Measurements from ENCODE around the gene DVL1. TPM values are rescaled to one million over a fixed set of nuclear protein-coding genes. Genes with fewer than 3 reads are reported as not detected.

Gene DVL1
- total RNA-seq, 2 donors from 2014 or later: 46.2 to 48.0 TPM

DNA sequence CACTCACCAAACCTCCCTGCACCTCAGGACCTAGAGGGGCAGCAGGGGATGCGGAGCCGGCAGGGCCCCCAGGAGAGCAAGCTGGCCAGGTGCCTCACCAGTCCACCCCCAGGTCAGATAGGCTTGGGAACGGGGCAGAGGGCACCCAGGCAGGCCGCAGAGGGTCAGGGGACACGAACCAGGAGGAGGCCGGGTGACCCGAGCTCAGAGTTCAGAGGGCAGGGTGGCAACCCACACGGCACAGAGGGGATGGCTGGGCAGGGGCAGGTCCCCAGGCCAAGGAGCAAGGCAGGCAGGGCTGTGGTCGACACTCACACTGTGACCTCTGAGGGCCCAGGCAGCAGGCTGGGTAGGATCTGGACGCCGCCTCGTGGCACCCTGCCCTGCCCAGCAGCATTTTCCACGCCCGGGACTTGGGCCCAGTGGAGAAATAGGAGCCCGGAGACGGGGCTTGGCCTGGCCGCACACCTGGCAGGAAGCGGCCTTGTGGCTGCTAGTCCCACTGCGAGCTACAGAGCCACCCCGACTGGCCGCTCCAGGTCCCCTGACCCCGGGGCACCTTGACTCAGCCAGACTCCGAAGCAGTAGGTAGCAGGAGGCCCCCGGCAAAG is 5.3 kb downstream of the DVL1 start:
- no peak for ATAC-seq (replicated peaks)
- Mint-ChIP-seq H3K27ac (no peak overlapping the region), H3K36me3 (ENCODE audit: low read depth) (peaks cover 10% of the 10 kb centered on the region)

GRCh38 chr1:1342584-1343115 is 6.6 kb downstream of the DVL1 start:
- Mint-ChIP-seq H3K27me3 (no peaks in the 10 kb centered on the region), H3K27ac (no peak overlapping the region), H3K4me3 (no peak overlapping the region), H3K9me3 (no peaks in the 10 kb centered on the region), H3K4me1 (peaks cover 9% of the 10 kb centered on the region), H3K36me3 (ENCODE audit: low read depth) (peaks cover 10% of the 10 kb centered on the region)
- no peak for ATAC-seq (replicated peaks)

More for the DNA sequence above, 5.3 kb downstream of the DVL1 start:
- Mint-ChIP-seq H3K27me3 (no peaks in the 10 kb centered on the region), H3K4me1 (peaks cover 9% of the 10 kb centered on the region), H3K4me3 (no peak overlapping the region), H3K9me3 (no peaks in the 10 kb centered on the region)

DNA sequence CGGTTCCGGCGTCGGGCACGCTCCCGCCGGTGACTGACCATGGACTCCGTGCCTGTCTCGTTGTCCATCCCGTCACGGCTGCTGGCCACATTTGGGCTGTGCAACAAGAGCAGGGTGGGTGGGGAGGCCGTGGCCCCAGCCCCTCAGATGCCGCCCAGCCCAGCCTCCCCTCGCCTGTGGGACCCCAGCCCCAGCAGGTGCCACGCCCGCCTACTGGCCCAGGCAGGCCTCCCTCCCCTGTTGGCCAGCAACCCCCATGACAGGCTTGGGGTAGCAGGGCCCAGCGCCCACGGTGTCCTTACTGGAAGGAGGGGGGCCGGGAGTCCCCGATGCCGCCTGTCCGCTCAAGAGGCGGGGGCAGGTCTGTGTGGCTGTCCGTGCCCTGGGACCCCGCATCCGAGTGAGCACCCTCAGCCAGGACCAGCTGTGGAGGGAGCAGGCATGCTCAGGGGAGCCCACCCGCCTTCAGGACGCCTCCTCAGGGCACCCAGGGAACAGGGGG is 7.1 kb downstream of the DVL1 start:
- Mint-ChIP-seq H3K4me3 (no peak overlapping the region), H3K36me3 (ENCODE audit: low read depth) (peaks cover 10% of the 10 kb centered on the region), H3K4me1 (peaks cover 6% of the 10 kb centered on the region), H3K27ac (no peak overlapping the region), H3K9me3 (no peaks in the 10 kb centered on the region), H3K27me3 (no peaks in the 10 kb centered on the region)
- no peak for ATAC-seq (replicated peaks)

DNA sequence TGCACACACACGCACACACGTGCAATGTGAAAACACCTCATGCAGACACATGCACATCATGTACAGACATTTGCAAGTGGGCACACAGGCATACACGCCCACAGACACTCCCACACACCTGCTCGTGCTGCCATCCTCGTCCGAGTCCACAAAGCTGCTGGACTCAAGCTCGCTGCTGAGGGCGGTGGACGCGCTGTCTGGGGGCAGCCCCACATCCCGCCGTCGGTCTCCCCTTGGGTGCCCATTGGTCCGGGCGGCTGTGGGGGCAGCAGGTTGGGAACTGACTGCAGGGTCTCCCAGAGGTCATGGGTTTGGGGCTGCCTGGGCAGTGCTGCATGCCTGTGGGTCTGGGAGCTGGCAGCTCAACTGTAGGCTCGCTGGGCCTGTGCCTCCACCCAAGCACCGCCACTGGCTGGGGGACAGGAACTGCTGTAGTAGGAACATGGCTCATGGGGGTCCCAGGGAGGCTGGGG is 7.6 kb downstream of the DVL1 start:
- H3K9me3 Mint-ChIP-seq: no peaks in the 10 kb centered on the region
- peaks cover 10% of the 10 kb centered on the region for H3K36me3 Mint-ChIP-seq (ENCODE audit: low read depth)
- H3K4me1 Mint-ChIP-seq: peaks cover 1% of the 10 kb centered on the region
- H3K4me3 Mint-ChIP-seq: no peak overlapping the region
- H3K27me3 Mint-ChIP-seq: no peaks in the 10 kb centered on the region
- no peak for ATAC-seq (replicated peaks)
- no peak overlapping the region for H3K27ac Mint-ChIP-seq

DNA sequence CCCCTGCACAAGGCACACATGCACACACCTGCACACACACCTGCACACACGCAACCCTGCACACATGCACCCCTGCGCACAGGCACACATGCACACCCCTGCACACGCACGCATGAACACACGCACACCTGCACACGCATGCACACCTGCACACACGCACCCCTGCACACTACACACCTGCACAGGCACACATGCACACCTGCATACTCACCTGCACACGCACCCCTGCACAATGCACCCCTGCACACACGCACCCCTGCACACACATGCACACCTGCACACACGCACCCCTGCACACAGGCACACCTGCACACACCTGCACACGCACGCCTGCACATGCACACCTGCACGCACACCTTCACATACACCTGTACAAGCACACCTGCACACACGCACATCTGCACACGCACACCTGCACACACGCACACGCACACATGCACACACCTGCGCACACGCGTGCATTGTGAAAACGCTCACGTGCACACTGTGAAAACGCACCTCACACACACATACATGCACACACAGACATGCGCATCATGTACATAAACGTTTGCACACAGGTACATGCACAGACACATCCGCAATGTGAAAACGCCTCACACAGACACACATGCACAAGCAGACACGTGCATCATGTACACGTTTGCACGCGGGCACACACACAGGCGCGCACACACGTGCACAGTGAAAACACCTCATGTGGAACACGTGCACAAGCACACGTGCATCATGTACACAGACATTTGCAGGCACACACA is 8.2 kb downstream of the DVL1 start:
- no peak overlapping the region for H3K27ac Mint-ChIP-seq
- ATAC-seq (replicated peaks): no peak
- H3K27me3 Mint-ChIP-seq: no peaks in the 10 kb centered on the region
- H3K4me3 Mint-ChIP-seq: no peak overlapping the region
- peaks cover 10% of the 10 kb centered on the region for H3K36me3 Mint-ChIP-seq (ENCODE audit: low read depth)
- H3K9me3 Mint-ChIP-seq: no peaks in the 10 kb centered on the region
- H3K4me1 Mint-ChIP-seq: no peaks in the 10 kb centered on the region

- no peaks in the 10 kb centered on the region for H3K9me3 Mint-ChIP-seq
- H3K36me3 Mint-ChIP-seq (ENCODE audit: low read depth): peaks cover 10% of the 10 kb centered on the region
- H3K4me1 Mint-ChIP-seq: no peaks in the 10 kb centered on the region
- no peak overlapping the region for H3K27ac Mint-ChIP-seq
- ATAC-seq (replicated peaks): no peak
- H3K27me3 Mint-ChIP-seq: no peaks in the 10 kb centered on the region
- H3K4me3 Mint-ChIP-seq: no peak overlapping the region
These were observed 9.0 kb downstream of the DVL1 start for GRCh38 chr1:1340185-1340584.

GRCh38 chr1:1338278-1338677 is 10.9 kb downstream of the DVL1 start:
- Mint-ChIP-seq H3K27me3 (no peaks in the 10 kb centered on the region), H3K4me1 (no peaks in the 10 kb centered on the region), H3K9me3 (no peaks in the 10 kb centered on the region), H3K27ac (no peak overlapping the region), H3K36me3 (ENCODE audit: low read depth) (peaks cover 10% of the 10 kb centered on the region), H3K4me3 (no peak overlapping the region)
- no peak for ATAC-seq (replicated peaks)

DNA sequence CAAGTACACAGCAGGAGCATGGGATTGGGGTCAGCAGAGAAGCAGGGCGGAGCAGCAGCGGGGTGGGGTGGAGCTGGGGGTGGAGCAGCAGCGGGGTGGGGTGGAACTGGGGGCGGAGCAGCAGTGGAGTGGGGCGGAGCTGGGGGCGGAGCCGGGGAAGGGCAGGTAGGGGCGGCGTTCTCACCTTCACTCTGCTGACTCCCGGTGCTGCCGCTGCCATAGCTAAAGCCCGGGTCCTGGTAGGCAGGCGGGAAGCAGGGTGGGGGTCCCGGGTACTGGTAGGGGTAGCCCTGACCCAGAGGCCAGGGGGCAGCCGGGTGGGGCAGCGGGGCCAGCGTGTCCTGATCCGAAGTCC is 11.4 kb downstream of the DVL1 start:
- no peak overlapping the region for H3K27ac Mint-ChIP-seq
- no peaks in the 10 kb centered on the region for H3K4me1 Mint-ChIP-seq
- no peaks in the 10 kb centered on the region for H3K27me3 Mint-ChIP-seq
- no peaks in the 10 kb centered on the region for H3K9me3 Mint-ChIP-seq
- H3K4me3 Mint-ChIP-seq: no peak overlapping the region
- peak; percentile 73 for ATAC-seq (replicated peaks)
- peaks cover 10% of the 10 kb centered on the region for H3K36me3 Mint-ChIP-seq (ENCODE audit: low read depth)

DNA sequence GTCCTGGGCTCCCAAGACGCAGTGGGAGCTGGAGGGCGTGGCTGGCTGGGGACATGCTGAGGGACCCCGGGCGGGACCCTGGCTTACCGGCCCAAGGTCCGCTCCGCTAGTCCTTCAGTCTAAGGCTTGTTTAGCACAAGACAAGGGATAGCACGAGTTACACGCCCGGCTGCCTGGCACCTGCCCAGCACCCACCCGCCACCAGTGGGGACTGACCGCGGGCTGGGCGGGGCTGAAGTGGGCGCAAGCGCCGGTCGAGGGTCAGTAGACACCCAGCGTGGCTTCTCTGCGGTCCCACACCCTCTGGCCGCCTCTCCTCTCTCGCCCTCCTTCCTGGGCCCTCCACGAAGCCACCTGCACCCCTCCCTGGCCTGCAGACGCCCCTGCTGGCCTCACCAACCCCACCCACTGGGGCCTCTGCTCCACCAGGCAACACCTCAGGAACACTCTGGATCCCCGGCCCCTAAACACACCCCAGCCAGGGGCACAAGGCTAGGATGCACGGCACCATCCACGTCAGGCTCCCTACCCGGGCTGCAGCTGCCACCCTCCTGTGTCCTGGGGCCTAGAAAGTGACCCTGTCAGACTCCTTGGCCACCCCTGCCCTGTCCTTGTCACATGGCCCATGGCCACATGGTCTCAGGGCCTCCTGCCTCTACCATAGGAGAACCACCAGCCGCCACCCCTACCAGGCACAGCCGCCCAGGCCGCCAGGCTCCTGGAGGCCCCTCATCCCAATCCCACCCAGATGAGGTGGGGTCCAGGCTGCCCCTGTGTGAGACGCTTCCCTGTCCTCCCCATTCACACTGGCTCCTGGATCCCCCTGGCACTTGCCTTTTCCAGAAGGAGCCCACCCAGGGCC is 12.1 kb downstream of the DVL1 start:
- no peaks in the 10 kb centered on the region for H3K9me3 Mint-ChIP-seq
- H3K4me1 Mint-ChIP-seq: no peaks in the 10 kb centered on the region
- H3K36me3 Mint-ChIP-seq (ENCODE audit: low read depth): peaks cover 10% of the 10 kb centered on the region
- ATAC-seq (replicated peaks): no peak
- H3K27ac Mint-ChIP-seq: no peak overlapping the region
- no peak overlapping the region for H3K4me3 Mint-ChIP-seq
- no peaks in the 10 kb centered on the region for H3K27me3 Mint-ChIP-seq

- ATAC-seq (replicated peaks): no peak
- H3K27me3 Mint-ChIP-seq: no peaks in the 10 kb centered on the region
- peaks cover 10% of the 10 kb centered on the region for H3K36me3 Mint-ChIP-seq (ENCODE audit: low read depth)
- H3K4me3 Mint-ChIP-seq: no peak overlapping the region
- H3K9me3 Mint-ChIP-seq: no peaks in the 10 kb centered on the region
- H3K27ac Mint-ChIP-seq: no peak overlapping the region
- H3K4me1 Mint-ChIP-seq: no peaks in the 10 kb centered on the region
These were observed 12.8 kb downstream of the DVL1 start for GRCh38 chr1:1336446-1336845.

GRCh38 chr1:1335792-1336248 is 13.4 kb downstream of the DVL1 start:
- Mint-ChIP-seq H3K9me3 (no peaks in the 10 kb centered on the region), H3K27ac (no peak overlapping the region), H3K27me3 (no peaks in the 10 kb centered on the region), H3K4me3 (no peak overlapping the region), H3K4me1 (no peaks in the 10 kb centered on the region), H3K36me3 (ENCODE audit: low read depth) (peaks cover 6% of the 10 kb centered on the region)
- no peak for ATAC-seq (replicated peaks)

DNA sequence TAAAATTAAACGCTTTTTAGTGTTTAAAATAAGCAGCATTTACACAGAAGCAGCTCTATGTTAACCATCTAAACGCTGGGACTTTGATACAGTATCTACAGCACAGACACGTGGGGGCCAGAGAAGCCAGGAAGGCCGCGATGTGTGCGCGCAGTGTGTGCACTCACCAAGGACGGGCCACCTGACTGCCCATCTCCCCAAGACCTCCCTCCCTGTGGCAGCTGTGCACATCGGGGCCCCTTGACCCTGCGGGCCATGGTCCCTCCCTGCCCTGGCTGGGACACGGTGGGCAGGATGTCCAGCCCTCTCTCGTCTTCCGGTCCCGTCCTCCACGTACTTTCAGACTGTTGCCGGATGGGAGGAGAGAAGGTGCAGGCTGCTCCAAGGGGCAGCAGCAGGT is 13.9 kb downstream of the DVL1 start:
- Mint-ChIP-seq H3K4me3 (no peak overlapping the region), H3K36me3 (ENCODE audit: low read depth) (peaks cover under 1% of the 10 kb centered on the region), H3K27me3 (no peaks in the 10 kb centered on the region), H3K4me1 (no peaks in the 10 kb centered on the region), H3K27ac (no peak overlapping the region), H3K9me3 (no peaks in the 10 kb centered on the region)
- no peak for ATAC-seq (replicated peaks)

DNA sequence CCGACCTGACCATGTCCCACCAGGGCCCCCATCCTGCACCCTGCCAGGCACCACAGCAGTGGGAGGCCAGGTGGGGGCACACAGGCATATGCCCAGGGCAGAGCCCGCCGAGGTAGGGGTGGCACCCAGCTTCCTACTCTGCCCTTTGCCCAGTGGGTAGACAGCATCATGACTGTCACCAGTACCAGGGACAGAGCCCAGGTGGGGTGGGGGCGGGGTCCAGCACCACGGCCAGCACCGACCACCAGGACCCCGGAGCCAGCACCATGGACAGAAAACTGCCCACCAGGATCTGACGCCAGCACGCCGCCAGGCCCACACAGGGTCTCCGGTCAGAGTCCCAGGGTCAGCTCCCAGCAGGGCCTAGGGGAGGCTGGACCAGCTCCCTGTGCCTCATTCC is 14.4 kb downstream of the DVL1 start:
- Mint-ChIP-seq H3K4me1 (no peaks in the 10 kb centered on the region), H3K36me3 (ENCODE audit: low read depth) (no peaks in the 10 kb centered on the region), H3K9me3 (no peaks in the 10 kb centered on the region), H3K27ac (no peak overlapping the region), H3K27me3 (no peaks in the 10 kb centered on the region), H3K4me3 (no peak overlapping the region)
- ATAC-seq (replicated peaks): no peak

DNA sequence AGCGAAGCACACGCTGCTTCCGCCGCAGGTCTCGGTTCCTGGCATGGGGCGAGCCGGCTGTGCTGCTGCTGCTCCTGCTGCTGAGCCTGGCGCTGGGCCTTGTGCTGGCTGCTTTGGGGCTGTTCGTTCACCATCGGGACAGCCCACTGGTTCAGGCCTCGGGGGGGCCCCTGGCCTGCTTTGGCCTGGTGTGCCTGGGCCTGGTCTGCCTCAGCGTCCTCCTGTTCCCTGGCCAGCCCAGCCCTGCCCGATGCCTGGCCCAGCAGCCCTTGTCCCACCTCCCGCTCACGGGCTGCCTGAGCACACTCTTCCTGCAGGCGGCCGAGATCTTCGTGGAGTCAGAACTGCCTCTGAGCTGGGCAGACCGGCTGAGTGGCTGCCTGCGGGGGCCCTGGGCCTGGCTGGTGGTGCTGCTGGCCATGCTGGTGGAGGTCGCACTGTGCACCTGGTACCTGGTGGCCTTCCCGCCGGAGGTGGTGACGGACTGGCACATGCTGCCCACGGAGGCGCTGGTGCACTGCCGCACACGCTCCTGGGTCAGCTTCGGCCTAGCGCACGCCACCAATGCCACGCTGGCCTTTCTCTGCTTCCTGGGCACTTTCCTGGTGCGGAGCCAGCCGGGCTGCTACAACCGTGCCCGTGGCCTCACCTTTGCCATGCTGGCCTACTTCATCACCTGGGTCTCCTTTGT is 15.5 kb downstream of the DVL1 start:
- Mint-ChIP-seq H3K9me3 (no peaks in the 10 kb centered on the region), H3K27me3 (no peaks in the 10 kb centered on the region), H3K27ac (no peak overlapping the region), H3K4me3 (no peak overlapping the region), H3K36me3 (ENCODE audit: low read depth) (no peaks in the 10 kb centered on the region), H3K4me1 (no peaks in the 10 kb centered on the region)
- no peak for ATAC-seq (replicated peaks)

Measured in activated T-helper 17 cell treated with anti-CD3 and anti-CD28 coated beads, Interleukin-2, amount 50 U/mL, for 72 hours (primary cell).